HuH-7.5 (cell line): ENCODE results near the gene ZMIZ1.

Experiments used
- DNase-seq: peaks from one replicate; pipeline ENCODE4 v3.0.0; 2011; ENCODE audit warnings: low spot score

ZMIZ1 gene

GRCh38 chr10:79286318-79286951, 217.7 kb downstream of the ZMIZ1 start:
- no peak for DNase-seq

GRCh38 chr10:79287973-79288723, 219.4 kb downstream of the ZMIZ1 start:
- no peak for DNase-seq

- no peak for DNase-seq
Measured at GRCh38 chr10:79289801-79290200, 221.0 kb downstream of the ZMIZ1 start.

- no peak for DNase-seq
Measured at GRCh38 chr10:79292026-79292766, 223.4 kb downstream of the ZMIZ1 start.

- DNase-seq, result peak; percentile 68
Measured at GRCh38 chr10:79292891-79293746, 224.4 kb downstream of the ZMIZ1 start.

- DNase-seq, result no peak
Measured at GRCh38 chr10:79293841-79294581, 225.2 kb downstream of the ZMIZ1 start.

- no peak for DNase-seq
Measured at GRCh38 chr10:79295563-79295962, 226.8 kb downstream of the ZMIZ1 start.

GRCh38 chr10:79296431-79296830, 227.7 kb downstream of the ZMIZ1 start:
- DNase-seq, result no peak

- no peak for DNase-seq
Measured at GRCh38 chr10:79298403-79299244, 229.9 kb downstream of the ZMIZ1 start.

- DNase-seq, result no peak
Measured at GRCh38 chr10:79299397-79300241, 230.9 kb downstream of the ZMIZ1 start.

GRCh38 chr10:79300711-79301110, 231.9 kb downstream of the ZMIZ1 start:
- DNase-seq, result no peak

- no peak for DNase-seq
Measured at GRCh38 chr10:79301754-79302530, 233.2 kb downstream of the ZMIZ1 start.

- DNase-seq, result no peak
Measured at GRCh38 chr10:79303631-79304478, 235.1 kb downstream of the ZMIZ1 start.

GRCh38 chr10:79304479-79305087, 235.8 kb downstream of the ZMIZ1 start:
- no peak for DNase-seq

- no peak for DNase-seq
Measured at GRCh38 chr10:79305515-79305914, 236.7 kb downstream of the ZMIZ1 start.

- DNase-seq, result no peak
Measured at GRCh38 chr10:79305988-79306387, 237.2 kb downstream of the ZMIZ1 start.

GRCh38 chr10:79306644-79307220, 238.0 kb downstream of the ZMIZ1 start:
- no peak for DNase-seq
